HG03342 (cell line): ENCODE measurements around the gene ADIPOR1.
"Not testable (repeated sequence)": the region's sequence is repeated elsewhere in the genome, so short reads cannot be mapped to it uniquely, and the experiment has no call there.

Source experiments
- ATAC-seq: cut with Tn5 transposase; IDR thresholded peaks from one replicate; pipeline ENCODE4 v1.9.1; 2021; ENCODE audit warnings: mild to moderate bottlenecking, moderate library complexity; ENCODE audit not compliant: unreplicated experiment

The ADIPOR1 gene

GRCh38 chr1:202940561-202940960 lies 17.6 kb downstream of the ADIPOR1 start:
- no peak for ATAC-seq

GRCh38 chr1:202938287-202938925 lies 19.7 kb downstream of the ADIPOR1 start:
- no peak for ATAC-seq

GRCh38 chr1:202936409-202936808 lies 21.7 kb downstream of the ADIPOR1 start:
- ATAC-seq, result not testable (repeated sequence)

GRCh38 chr1:202935844-202936243 lies 22.3 kb downstream of the ADIPOR1 start:
- ATAC-seq, result no peak

GRCh38 chr1:202934755-202935154 lies 23.4 kb downstream of the ADIPOR1 start:
- no peak for ATAC-seq

- ATAC-seq, result no peak
Observed at GRCh38 chr1:202932476-202932875, 25.6 kb downstream of the ADIPOR1 start.

GRCh38 chr1:202926581-202927491 lies 31.3 kb downstream of the ADIPOR1 start, which contains the start of gene KLHL12:
Gene KLHL12 (minus strand): TSS chr1:202927234. CDS start chr1:202925162, 2,072 bp downstream.
- ATAC-seq, result peak; percentile 93

GRCh38 chr1:202923533-202923932 lies 34.6 kb downstream of the ADIPOR1 start:
- ATAC-seq, result no peak

- ATAC-seq, result no peak
Observed at GRCh38 chr1:202919615-202920014, 38.5 kb downstream of the ADIPOR1 start.

- ATAC-seq, result no peak
Observed at GRCh38 chr1:202915146-202915545, 43.0 kb downstream of the ADIPOR1 start.

- not testable (repeated sequence) for ATAC-seq
Observed at GRCh38 chr1:202912476-202912875, 45.6 kb downstream of the ADIPOR1 start.

- no peak for ATAC-seq
Observed at GRCh38 chr1:202909494-202909893, 48.6 kb downstream of the ADIPOR1 start.

- no peak for ATAC-seq
Observed at GRCh38 chr1:202908998-202909397, 49.1 kb downstream of the ADIPOR1 start.

GRCh38 chr1:202905331-202905730 lies 52.8 kb downstream of the ADIPOR1 start:
- ATAC-seq, result no peak

- ATAC-seq, result not testable (repeated sequence)
Observed at GRCh38 chr1:202903808-202904207, 54.3 kb downstream of the ADIPOR1 start.

GRCh38 chr1:202901555-202901954 lies 56.6 kb downstream of the ADIPOR1 start:
- no peak for ATAC-seq

- ATAC-seq, result no peak
Observed at GRCh38 chr1:202892501-202892900, 65.6 kb downstream of the ADIPOR1 start.
